B cell (primary cell): ENCODE measurements around the gene KDM3B.

Experiments
- CTCF ChIP-seq: fragments of 200-600 bp; IDR thresholded peaks from one replicate; pipeline ENCODE4 v1.8.0; 2022; ENCODE audit warnings: antibody characterized with exemption, mild to moderate bottlenecking
- EZH2 ChIP-seq: IDR thresholded peaks from 2 replicates; pipeline ENCODE4 v1.6.1; 2012; ENCODE audit warnings: borderline replicate concordance, low read depth, mild to moderate bottlenecking, moderate library complexity, low read length; ENCODE audit not compliant: insufficient read depth, poor library complexity, severe bottlenecking

GRCh38 chr5:138469540-138470321 lies 117.2 kb downstream of the KDM3B start:
- TF ChIP-seq CTCF (no peak), EZH2 (no peak)
